ENCODE data around the gene NKAIN4. TPM values are rescaled to one million over a fixed set of nuclear protein-coding genes. Genes with fewer than 3 reads are reported as not detected.
A peak's percentile ranks its signal among the peaks of the same experiment; 100 is the strongest.

Gene NKAIN4
- total RNA-seq, 4 donors from 2014 or later, result 0.79 TPM; not detected in 3

DNA sequence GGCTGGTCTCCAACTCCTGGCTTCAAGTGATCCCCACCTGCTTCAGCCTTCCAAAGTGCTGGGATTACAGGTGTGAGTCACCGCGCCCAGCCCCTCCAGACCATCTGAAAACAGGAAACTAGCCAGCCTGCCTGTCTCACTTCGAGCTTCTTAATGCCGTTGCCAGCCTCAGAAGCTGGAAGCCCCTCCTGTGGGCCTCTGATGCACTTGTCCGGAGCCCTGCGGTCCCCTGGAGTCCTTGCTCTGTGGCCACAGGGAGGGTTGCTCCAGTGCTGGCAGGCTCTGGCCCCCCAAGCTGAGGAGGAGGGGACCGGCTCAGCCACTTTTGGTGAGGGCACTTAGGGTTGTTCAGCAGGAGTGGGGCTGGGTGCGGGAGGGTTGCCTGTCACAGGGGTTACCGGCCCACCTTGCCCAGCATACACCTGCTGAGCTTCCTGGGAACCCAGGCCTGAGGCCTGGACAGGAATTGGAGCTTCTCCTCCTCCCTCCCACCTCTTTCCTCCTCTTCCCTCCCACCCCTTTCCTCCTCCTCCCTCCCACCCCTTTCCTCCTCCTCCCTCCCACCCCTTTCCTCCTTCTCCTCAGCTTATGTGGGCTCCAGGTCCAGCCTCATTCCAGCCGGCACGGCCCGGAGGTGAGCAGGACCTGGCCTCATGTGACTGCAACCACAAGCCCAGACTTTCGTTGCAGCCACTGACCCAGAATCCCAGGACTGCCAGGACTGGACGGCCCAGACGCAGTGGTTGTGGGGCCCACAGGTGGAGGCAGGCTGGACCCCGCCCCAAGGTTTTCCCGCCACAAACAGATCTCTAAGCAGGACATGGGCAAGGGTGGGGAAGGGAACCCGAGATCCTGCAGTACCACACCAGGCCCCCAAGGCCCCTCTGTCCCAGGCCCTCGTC, 28.0 kb downstream of the NKAIN4 start:
- 79% methylated on average over 14 of the region's 19 CpGs; no CpG with 5 or more reads in 1 of the 2 donors for WGBS, 2 donors (ENCODE audit: low coverage in 1 of 2)
- H3K36me3 ChIP-seq, result no peaks in the 10 kb centered on the region
- H3K9me3 ChIP-seq, result no peaks in the 10 kb centered on the region
- in situ Hi-C loops (cut with MboI; ENCODE audit: low pct_ligation_motif_present in 1 of 4, low pct_unique_long_range_greater_than_20kb in 1 of 4, low sequenced_read_pairs in 3 of 4) (no loop called here), intact Hi-C loops (cut with DNase I; ENCODE audit: low total_unique reads) (loop anchor here (5.0 kb wide), 1 partner anchor 184 kb away; no protein-coding TSS in a partner anchor)
- peaks cover 22% of the 10 kb centered on the region for H3K27me3 ChIP-seq
- DNase-seq, result no peak
- peaks cover 0 to 9% (median 6%) of the 10 kb centered on the region in 4 donors for H3K4me1 ChIP-seq
- no peak overlapping the region for H3K27ac ChIP-seq
- no peak overlapping the region for H3K4me3 ChIP-seq
- no peak for TF ChIP-seq EP300 (IDR thresholded peaks at IDR 0.05; ENCODE audit: low read depth)
- TF ChIP-seq POLR2A (IDR thresholded peaks at IDR 0.05), result no peak
- TF ChIP-seq, protein P1, sequence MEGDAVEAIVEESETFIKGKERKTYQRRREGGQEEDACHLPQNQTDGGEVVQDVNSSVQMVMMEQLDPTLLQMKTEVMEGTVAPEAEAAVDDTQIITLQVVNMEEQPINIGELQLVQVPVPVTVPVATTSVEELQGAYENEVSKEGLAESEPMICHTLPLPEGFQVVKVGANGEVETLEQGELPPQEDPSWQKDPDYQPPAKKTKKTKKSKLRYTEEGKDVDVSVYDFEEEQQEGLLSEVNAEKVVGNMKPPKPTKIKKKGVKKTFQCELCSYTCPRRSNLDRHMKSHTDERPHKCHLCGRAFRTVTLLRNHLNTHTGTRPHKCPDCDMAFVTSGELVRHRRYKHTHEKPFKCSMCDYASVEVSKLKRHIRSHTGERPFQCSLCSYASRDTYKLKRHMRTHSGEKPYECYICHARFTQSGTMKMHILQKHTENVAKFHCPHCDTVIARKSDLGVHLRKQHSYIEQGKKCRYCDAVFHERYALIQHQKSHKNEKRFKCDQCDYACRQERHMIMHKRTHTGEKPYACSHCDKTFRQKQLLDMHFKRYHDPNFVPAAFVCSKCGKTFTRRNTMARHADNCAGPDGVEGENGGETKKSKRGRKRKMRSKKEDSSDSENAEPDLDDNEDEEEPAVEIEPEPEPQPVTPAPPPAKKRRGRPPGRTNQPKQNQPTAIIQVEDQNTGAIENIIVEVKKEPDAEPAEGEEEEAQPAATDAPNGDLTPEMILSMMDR (IDR thresholded peaks at IDR 0.05), result no peak
- no peak for TF ChIP-seq POLR2AphosphoS5 (IDR thresholded peaks at IDR 0.05)

GRCh38 chr20:63225082-63225454, 29.2 kb downstream of the NKAIN4 start:
- H3K4me3 ChIP-seq, result no peak overlapping the region
- no peak for DNase-seq
- intact Hi-C loops (cut with DNase I; ENCODE audit: low total_unique reads) (loop anchor here (5.0 kb wide), 1 partner anchor 183 kb away; no protein-coding TSS in a partner anchor), in situ Hi-C loops (cut with MboI; ENCODE audit: low pct_ligation_motif_present in 1 of 4, low pct_unique_long_range_greater_than_20kb in 1 of 4, low sequenced_read_pairs in 3 of 4) (no loop called here)
- peak overlapping the region in 1 of 4 donors; percentile 35 for H3K27ac ChIP-seq
- H3K36me3 ChIP-seq, result no peaks in the 10 kb centered on the region
- no peaks in the 10 kb centered on the region for H3K9me3 ChIP-seq
- WGBS, 2 donors (ENCODE audit: low coverage in 1 of 2), result 31 to 100% methylated on average over 1 to 7 of the region's 7 CpGs
- H3K4me1 ChIP-seq, result peaks cover 0 to 9% (median 6%) of the 10 kb centered on the region in 4 donors
- TF ChIP-seq, protein P1 (IDR thresholded peaks at IDR 0.05), result no peak
- no peak for TF ChIP-seq POLR2AphosphoS5 (IDR thresholded peaks at IDR 0.05)
- TF ChIP-seq EP300 (IDR thresholded peaks at IDR 0.05; ENCODE audit: low read depth), result no peak
- no peak for TF ChIP-seq POLR2A (IDR thresholded peaks at IDR 0.05)
- H3K27me3 ChIP-seq, result peaks cover 17% of the 10 kb centered on the region

DNA sequence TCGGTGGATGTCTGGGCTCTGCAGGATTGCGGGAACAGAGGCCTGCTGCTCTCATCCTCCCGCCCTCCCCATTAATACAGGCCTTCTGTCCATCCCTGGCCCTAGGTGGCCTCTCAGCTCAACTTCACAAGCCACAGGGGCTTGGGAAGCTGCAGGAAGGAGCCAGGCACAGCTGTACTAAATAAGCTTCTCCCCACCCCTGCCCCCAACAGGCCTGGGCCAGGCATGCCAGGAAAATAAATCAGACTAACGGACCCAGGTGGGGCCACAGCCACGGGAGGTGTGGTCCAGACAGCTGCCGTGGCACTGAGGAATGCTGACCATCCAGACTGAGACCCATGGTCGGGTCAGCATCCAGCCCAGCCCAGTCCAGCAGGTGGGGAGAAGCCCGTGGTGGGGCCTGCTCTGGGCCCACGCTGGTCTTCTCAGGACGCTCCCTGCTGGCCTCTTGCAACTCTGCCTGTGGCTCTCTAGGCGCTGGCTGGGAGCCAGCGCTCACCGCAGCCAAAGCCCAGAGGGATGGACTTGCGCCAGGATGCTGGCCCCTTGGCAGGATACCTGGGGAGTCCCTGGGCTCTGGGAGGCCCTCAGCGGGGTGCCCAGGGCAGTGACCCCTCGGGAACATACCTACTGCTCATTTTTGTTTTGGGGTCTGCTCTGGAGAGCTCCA, 29.7 kb downstream of the NKAIN4 start:
- peak; percentile 22 for DNase-seq
- WGBS, 2 donors (ENCODE audit: low coverage in 1 of 2), result 28% methylated on average over 12 of the region's 16 CpGs; no CpG with 5 or more reads in 1 of the 2 donors
- H3K36me3 ChIP-seq, result no peaks in the 10 kb centered on the region
- in situ Hi-C loops (cut with MboI; ENCODE audit: low pct_ligation_motif_present in 1 of 4, low pct_unique_long_range_greater_than_20kb in 1 of 4, low sequenced_read_pairs in 3 of 4), result no loop called here
- TF ChIP-seq EP300 (IDR thresholded peaks at IDR 0.05; ENCODE audit: low read depth), result no peak
- TF ChIP-seq, protein P1 (IDR thresholded peaks at IDR 0.05), result peak in 2 of 5 experiments; percentile 9 to 16
- H3K27me3 ChIP-seq, result peaks cover 14% of the 10 kb centered on the region
- intact Hi-C loops (cut with DNase I; ENCODE audit: low total_unique reads), result loop anchor here (5.0 kb wide), 2 partner anchors 167 to 182 kb away; no protein-coding TSS in a partner anchor
- no peak overlapping the region for H3K4me3 ChIP-seq
- H3K4me1 ChIP-seq, result peaks cover 0 to 9% (median 6%) of the 10 kb centered on the region in 4 donors
- H3K9me3 ChIP-seq, result no peaks in the 10 kb centered on the region
- H3K27ac ChIP-seq, result peak overlapping the region in 1 of 4 donors; percentile 35

DNA sequence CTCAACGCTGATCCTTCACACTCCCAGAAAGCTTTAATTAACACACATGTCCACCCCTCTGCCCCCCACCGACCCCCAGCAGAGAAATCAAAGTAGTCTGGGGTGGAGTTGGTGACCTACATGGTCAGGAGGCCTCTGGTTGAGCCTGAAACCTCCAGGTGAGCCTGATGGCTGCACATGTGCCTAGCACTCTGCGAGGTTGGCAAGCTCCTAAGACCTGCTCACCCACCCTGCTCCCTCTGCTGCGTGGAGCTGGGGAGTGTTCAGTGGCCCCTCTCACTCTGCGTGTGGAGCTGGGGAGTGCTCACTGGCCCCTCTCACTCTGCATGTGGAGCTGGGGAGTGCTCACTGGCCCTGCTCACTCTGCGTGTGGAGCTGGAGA, 30.4 kb downstream of the NKAIN4 start:
- no peak overlapping the region for H3K27ac ChIP-seq
- in situ Hi-C loops (cut with MboI; ENCODE audit: low pct_ligation_motif_present in 1 of 4, low pct_unique_long_range_greater_than_20kb in 1 of 4, low sequenced_read_pairs in 3 of 4), result no loop called here
- no peak overlapping the region for H3K4me3 ChIP-seq
- WGBS, 2 donors (ENCODE audit: low coverage in 1 of 2), result 67 to 79% methylated on average over 1 to 6 of the region's 6 CpGs
- peaks cover 8% of the 10 kb centered on the region for H3K27me3 ChIP-seq
- no peaks in the 10 kb centered on the region for H3K9me3 ChIP-seq
- peaks cover 0 to 9% (median 6%) of the 10 kb centered on the region in 4 donors for H3K4me1 ChIP-seq
- H3K36me3 ChIP-seq, result no peaks in the 10 kb centered on the region
- intact Hi-C loops (cut with DNase I; ENCODE audit: low total_unique reads), result loop anchor here (5.0 kb wide), 1 partner anchor 167 kb away; no protein-coding TSS in a partner anchor
- no peak for DNase-seq
- TF ChIP-seq, protein P1 (IDR thresholded peaks at IDR 0.05), result no peak
- no peak for TF ChIP-seq POLR2A (IDR thresholded peaks at IDR 0.05)
- TF ChIP-seq POLR2AphosphoS5 (IDR thresholded peaks at IDR 0.05), result no peak
- no peak for TF ChIP-seq EP300 (IDR thresholded peaks at IDR 0.05; ENCODE audit: low read depth)

Measured in transverse colon (tissue), 4 donors.